ENCODE results near the gene PCDHA10. TPM values are rescaled to one million over a fixed set of nuclear protein-coding genes. Genes with fewer than 3 reads are reported as not detected.
A peak's percentile ranks its signal among the peaks of the same experiment; 100 is the strongest.
"Not testable (repeated sequence)": the region's sequence is repeated elsewhere in the genome, so short reads cannot be mapped to it uniquely, and the experiment has no call there.

PCDHA10 gene
- total RNA-seq, 2 experiments from 2014 or later: not detected

GRCh38 chr5:140868721-140869554, 13.2 kb downstream of the PCDHA10 start, which contains the start of gene PCDHA11:
PCDHA11 (plus strand) TSS chr5:140868957; CDS start chr5:140869104, 147 bp downstream.
- ChIA-PET CTCF (interaction anchor here (0.6 kb wide), 1 partner anchor 526 kb away, joined by 3 read pairs; no protein-coding TSS in a partner anchor), POLR2A (no interaction called here)
- no peak within 1 kb of the TSS for H3K4me3 Mint-ChIP-seq
- peaks cover 12% of the 10 kb centered on the region for H3K9me3 Mint-ChIP-seq
- no peak for DNase-seq
- H3K36me3 Mint-ChIP-seq (ENCODE audit: low read depth): peaks cover 4% of the 10 kb centered on the region
- no peaks in the 10 kb centered on the region for H3K27me3 Mint-ChIP-seq
- H3K4me1 Mint-ChIP-seq: no peaks in the 10 kb centered on the region
- H3K27ac Mint-ChIP-seq: peak within 1 kb of the TSS; percentile 35

GRCh38 chr5:140869555-140869886, 13.8 kb downstream of the PCDHA10 start:
- Mint-ChIP-seq H3K4me1 (no peaks in the 10 kb centered on the region), H3K36me3 (ENCODE audit: low read depth) (peaks cover 4% of the 10 kb centered on the region), H3K9me3 (peaks cover 12% of the 10 kb centered on the region), H3K27ac (peak overlapping the region; percentile 35), H3K27me3 (no peaks in the 10 kb centered on the region), H3K4me3 (no peak overlapping the region)
- ChIA-PET POLR2A (no interaction called here), CTCF (interaction anchor here (0.6 kb wide), 1 partner anchor 526 kb away, joined by 3 read pairs; no protein-coding TSS in a partner anchor)
- DNase-seq: no peak

- DNase-seq: no peak
- Mint-ChIP-seq H3K4me3 (no peak overlapping the region), H3K4me1 (no peaks in the 10 kb centered on the region), H3K27me3 (no peaks in the 10 kb centered on the region), H3K27ac (no peak overlapping the region), H3K9me3 (peaks cover 12% of the 10 kb centered on the region), H3K36me3 (ENCODE audit: low read depth) (peaks cover 4% of the 10 kb centered on the region)
- ChIA-PET CTCF (no interaction called here), POLR2A (no interaction called here)
Observed at GRCh38 chr5:140870221-140871201, 14.8 kb downstream of the PCDHA10 start.

GRCh38 chr5:140875085-140876065, 19.7 kb downstream of the PCDHA10 start, which contains the start of gene PCDHA12:
PCDHA12 (plus strand) TSS chr5:140875308; CDS start chr5:140875473, 165 bp downstream.
- H3K4me3 Mint-ChIP-seq: no peak within 1 kb of the TSS
- no peak within 1 kb of the TSS for H3K27ac Mint-ChIP-seq
- peaks cover 17% of the 10 kb centered on the region for H3K9me3 Mint-ChIP-seq
- ChIA-PET CTCF (interaction anchor here (0.6 kb wide), 1 partner anchor 235 kb away, joined by 3 read pairs; no protein-coding TSS in a partner anchor), POLR2A (no interaction called here)
- H3K36me3 Mint-ChIP-seq (ENCODE audit: low read depth): no peaks in the 10 kb centered on the region
- no peak for DNase-seq
- no peaks in the 10 kb centered on the region for H3K4me1 Mint-ChIP-seq
- H3K27me3 Mint-ChIP-seq: no peaks in the 10 kb centered on the region

GRCh38 chr5:140876541-140877261, 21.0 kb downstream of the PCDHA10 start:
- DNase-seq; POLR2A ChIA-PET; CTCF ChIA-PET; H3K4me3 Mint-ChIP-seq; H3K27ac Mint-ChIP-seq; H3K36me3 Mint-ChIP-seq (ENCODE audit: low read depth); H3K27me3 Mint-ChIP-seq; H3K4me1 Mint-ChIP-seq: not testable (repeated sequence)
- H3K9me3 Mint-ChIP-seq: peaks cover 15% of the 10 kb centered on the region

- H3K4me1 Mint-ChIP-seq: no peaks in the 10 kb centered on the region
- no peaks in the 10 kb centered on the region for H3K27me3 Mint-ChIP-seq
- H3K9me3 Mint-ChIP-seq: peaks cover 14% of the 10 kb centered on the region
- H3K27ac Mint-ChIP-seq: no peak overlapping the region
- POLR2A ChIA-PET: no interaction called here
- CTCF ChIA-PET: interaction anchor here (1.0 kb wide), 1 partner anchor 17 kb away, joined by 3 read pairs; no protein-coding TSS in a partner anchor
- H3K36me3 Mint-ChIP-seq (ENCODE audit: low read depth): no peaks in the 10 kb centered on the region
- H3K4me3 Mint-ChIP-seq: no peak overlapping the region
- DNase-seq: no peak
Observed at GRCh38 chr5:140877262-140877581, 21.5 kb downstream of the PCDHA10 start.

- peaks cover 2% of the 10 kb centered on the region for H3K36me3 Mint-ChIP-seq (ENCODE audit: low read depth)
- CTCF ChIA-PET: no interaction called here
Observed at GRCh38 chr5:140881889-140882590, 26.3 kb downstream of the PCDHA10 start, which contains the start of gene PCDHA13. PCDHA13 (plus strand) TSS chr5:140882124; CDS start chr5:140882269, 145 bp downstream.

GRCh38 chr5:140882591-140882899, 26.8 kb downstream of the PCDHA10 start:
- Mint-ChIP-seq H3K9me3 (peaks cover 15% of the 10 kb centered on the region), H3K27me3 (no peaks in the 10 kb centered on the region), H3K36me3 (ENCODE audit: low read depth) (peaks cover 2% of the 10 kb centered on the region), H3K4me1 (no peaks in the 10 kb centered on the region), H3K4me3 (no peak overlapping the region), H3K27ac (no peak overlapping the region)
- ChIA-PET CTCF (no interaction called here), POLR2A (no interaction called here)
- no peak for DNase-seq

More at GRCh38 chr5:140881889-140882590, 26.3 kb downstream of the PCDHA10 start, which contains the start of gene PCDHA13:
- DNase-seq: no peak
- Mint-ChIP-seq H3K27me3 (no peaks in the 10 kb centered on the region), H3K27ac (no peak within 1 kb of the TSS), H3K4me3 (no peak within 1 kb of the TSS), H3K9me3 (peaks cover 15% of the 10 kb centered on the region), H3K4me1 (no peaks in the 10 kb centered on the region)
- POLR2A ChIA-PET: no interaction called here

GRCh38 chr5:140883373-140883772, 27.7 kb downstream of the PCDHA10 start:
- Mint-ChIP-seq H3K4me3 (no peak overlapping the region), H3K27ac (no peak overlapping the region), H3K36me3 (ENCODE audit: low read depth) (peaks cover 2% of the 10 kb centered on the region), H3K9me3 (peaks cover 15% of the 10 kb centered on the region), H3K27me3 (no peaks in the 10 kb centered on the region), H3K4me1 (no peaks in the 10 kb centered on the region)
- ChIA-PET POLR2A (no interaction called here), CTCF (no interaction called here)
- no peak for DNase-seq

- CTCF ChIA-PET: no interaction called here
- no peak overlapping the region for H3K4me3 Mint-ChIP-seq
- H3K4me1 Mint-ChIP-seq: no peaks in the 10 kb centered on the region
- no peak overlapping the region for H3K27ac Mint-ChIP-seq
- H3K27me3 Mint-ChIP-seq: no peaks in the 10 kb centered on the region
- POLR2A ChIA-PET: no interaction called here
- H3K9me3 Mint-ChIP-seq: peaks cover 13% of the 10 kb centered on the region
- no peak for DNase-seq
- H3K36me3 Mint-ChIP-seq (ENCODE audit: low read depth): peaks cover 2% of the 10 kb centered on the region
Observed at GRCh38 chr5:140883927-140884697, 28.4 kb downstream of the PCDHA10 start.

- H3K4me1 Mint-ChIP-seq: no peaks in the 10 kb centered on the region
- ChIA-PET POLR2A (no interaction called here), CTCF (no interaction called here)
- no peak overlapping the region for H3K27ac Mint-ChIP-seq
- H3K9me3 Mint-ChIP-seq: peaks cover 3% of the 10 kb centered on the region
- H3K36me3 Mint-ChIP-seq (ENCODE audit: low read depth): no peaks in the 10 kb centered on the region
- H3K4me3 Mint-ChIP-seq: no peak overlapping the region
- no peak for DNase-seq
- no peaks in the 10 kb centered on the region for H3K27me3 Mint-ChIP-seq
Observed at GRCh38 chr5:140916325-140916724, 60.6 kb downstream of the PCDHA10 start.

Data from activated CD4-positive, alpha-beta memory T cell treated with anti-CD3 and anti-CD28 coated beads, Interleukin-2, amount 10 ng/mL, durations not matched to agents 7 days and 5 days (primary cell).